GM19324 (cell line): ENCODE results near the gene ELF5.

Source experiments
- ATAC-seq: cut with Tn5 transposase; IDR thresholded peaks from one replicate; pipeline ENCODE4 v1.9.1; 2021; ENCODE audit warnings: mild to moderate bottlenecking, moderate library complexity; ENCODE audit not compliant: unreplicated experiment, low FRiP score

ELF5 gene

GRCh38 chr11:34513682-34514449 lies at the start of gene ELF5:
ELF5 (minus strand) TSS chr11:34513794; CDS start chr11:34505749, 8,045 bp downstream.
- ATAC-seq = no peak

GRCh38 chr11:34562976-34563375 lies 49.4 kb upstream of the ELF5 start:
- ATAC-seq = no peak

- ATAC-seq = no peak
Measured at GRCh38 chr11:34560511-34560910, 46.9 kb upstream of the ELF5 start.

- no peak for ATAC-seq
Measured at GRCh38 chr11:34558673-34559072, 45.1 kb upstream of the ELF5 start.

GRCh38 chr11:34558211-34558610 lies 44.6 kb upstream of the ELF5 start:
- ATAC-seq = no peak

GRCh38 chr11:34552270-34552669 lies 38.7 kb upstream of the ELF5 start:
- ATAC-seq = no peak

GRCh38 chr11:34549271-34549670 lies 35.7 kb upstream of the ELF5 start:
- no peak for ATAC-seq

GRCh38 chr11:34548278-34548677 lies 34.7 kb upstream of the ELF5 start:
- no peak for ATAC-seq

GRCh38 chr11:34546511-34547209 lies 33.1 kb upstream of the ELF5 start:
- no peak for ATAC-seq

- ATAC-seq = no peak
Measured at GRCh38 chr11:34542089-34542488, 28.5 kb upstream of the ELF5 start.

- no peak for ATAC-seq
Measured at GRCh38 chr11:34540870-34541269, 27.3 kb upstream of the ELF5 start.

- ATAC-seq = no peak
Measured at GRCh38 chr11:34537636-34538035, 24.0 kb upstream of the ELF5 start.

- no peak for ATAC-seq
Measured at GRCh38 chr11:34536056-34536455, 22.5 kb upstream of the ELF5 start.

GRCh38 chr11:34534826-34535225 lies 21.2 kb upstream of the ELF5 start:
- ATAC-seq = no peak

- no peak for ATAC-seq
Measured at GRCh38 chr11:34531663-34532062, 18.1 kb upstream of the ELF5 start.

- no peak for ATAC-seq
Measured at GRCh38 chr11:34530545-34531234, 17.1 kb upstream of the ELF5 start.

- no peak for ATAC-seq
Measured at GRCh38 chr11:34529643-34530042, 16.0 kb upstream of the ELF5 start.

GRCh38 chr11:34528072-34528471 lies 14.5 kb upstream of the ELF5 start:
- no peak for ATAC-seq

- ATAC-seq = no peak
Measured at GRCh38 chr11:34525888-34526657, 12.5 kb upstream of the ELF5 start.

GRCh38 chr11:34525098-34525497 lies 11.5 kb upstream of the ELF5 start:
- ATAC-seq = no peak

GRCh38 chr11:34524696-34525095 lies 11.1 kb upstream of the ELF5 start:
- ATAC-seq = no peak
